HL-60 (cell line): ENCODE data around the gene PDHX.
"Not testable (repeated sequence)": the region's sequence is repeated elsewhere in the genome, so short reads cannot be mapped to it uniquely, and the experiment has no call there.

Source experiments
- DNase-seq, 2 experiments: peaks; one replicate each; pipeline ENCODE4 v3.0.0-alpha.2; 2010 to 2020; ENCODE audit warnings: low read depth in 1 of 2, low spot score in 1 of 2
- H3K27ac ChIP-seq: fragments of 250-450 bp; sonication (Bioruptor Pico); replicated peaks from 2 replicates; pipeline ENCODE4 v1.5.1; 2020; ENCODE audit warnings: mild to moderate bottlenecking, moderate library complexity
- H3K27me3 ChIP-seq: fragments of 250-450 bp; sonication (Bioruptor Pico); 2 replicates; pipeline ENCODE4 v1.5.1; 2021; ENCODE audit warnings: mild to moderate bottlenecking, moderate library complexity; ENCODE audit not compliant: insufficient read depth, poor library complexity, severe bottlenecking
- H3K4me3 ChIP-seq: replicated peaks from 2 replicates; pipeline ENCODE4 v1.5.1; 2011; ENCODE audit warnings: mild to moderate bottlenecking, control low read depth, low read length; ENCODE audit not compliant: insufficient read depth
- CTCF ChIP-seq: IDR thresholded peaks from one replicate; pipeline ENCODE4 v1.5.1; 2011; ENCODE audit warnings: low read length, control low read depth, inconsistent platforms; ENCODE audit not compliant: insufficient read depth
- GABPA ChIP-seq: IDR thresholded peaks from 2 replicates; pipeline ENCODE4 v1.6.1; 2012; ENCODE audit warnings: low read depth
- POLR2AphosphoS5 ChIP-seq: IDR thresholded peaks from 2 replicates; pipeline ENCODE4 v1.6.1; 2012; ENCODE audit warnings: low read depth
- REST ChIP-seq: IDR thresholded peaks from 2 replicates; pipeline ENCODE4 v1.6.1; 2012; ENCODE audit warnings: low read depth; ENCODE audit not compliant: insufficient replicate concordance
- SPI1 ChIP-seq: IDR thresholded peaks from 2 replicates; pipeline ENCODE4 v1.6.1; 2012; ENCODE audit warnings: low read depth, mild to moderate bottlenecking, borderline replicate concordance

PDHX gene

GRCh38 chr11:34890089-34890488 is 26.3 kb upstream of the PDHX start:
- Histone ChIP-seq H3K27ac (no peak overlapping the region), H3K27me3 (no peaks in the 10 kb centered on the region), H3K4me3 (no peak overlapping the region)
- no peak for TF ChIP-seq POLR2AphosphoS5
- TF ChIP-seq CTCF, result no peak
- TF ChIP-seq REST, result no peak
- no peak for TF ChIP-seq GABPA
- no peak for TF ChIP-seq SPI1
- no peak for DNase-seq

DNA sequence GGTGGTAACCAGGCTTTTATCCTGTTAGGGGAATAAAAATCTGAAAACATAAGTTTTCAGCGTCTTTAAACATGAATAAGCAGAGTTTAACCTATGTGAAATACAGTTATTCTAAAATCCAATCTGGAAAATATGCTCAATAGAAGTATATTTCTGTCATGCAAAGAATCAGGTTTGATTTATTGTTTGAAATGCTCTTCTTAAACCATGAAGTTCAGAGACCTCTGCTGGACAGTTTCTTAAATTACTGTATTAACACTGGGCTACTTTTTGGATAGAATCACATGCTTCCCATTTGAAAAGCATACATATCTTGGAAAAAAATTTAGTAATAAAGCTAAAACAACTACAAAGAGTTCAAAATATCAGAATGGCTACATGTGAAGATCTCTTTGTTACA is 25.6 kb upstream of the PDHX start:
- Histone ChIP-seq H3K4me3 (no peak overlapping the region), H3K27me3 (no peaks in the 10 kb centered on the region), H3K27ac (no peak overlapping the region)
- DNase-seq, result no peak
- TF ChIP-seq SPI1, result no peak
- TF ChIP-seq GABPA, result no peak
- TF ChIP-seq CTCF, result peak; percentile 5
- no peak for TF ChIP-seq POLR2AphosphoS5

GRCh38 chr11:34891611-34892010 is 24.8 kb upstream of the PDHX start:
- Histone ChIP-seq H3K27ac (no peak overlapping the region), H3K27me3 (no peaks in the 10 kb centered on the region), H3K4me3 (no peak overlapping the region)
- TF ChIP-seq SPI1, result no peak
- TF ChIP-seq POLR2AphosphoS5, result no peak
- no peak for TF ChIP-seq REST
- no peak for TF ChIP-seq GABPA
- TF ChIP-seq CTCF, result no peak
- DNase-seq, result no peak

DNA sequence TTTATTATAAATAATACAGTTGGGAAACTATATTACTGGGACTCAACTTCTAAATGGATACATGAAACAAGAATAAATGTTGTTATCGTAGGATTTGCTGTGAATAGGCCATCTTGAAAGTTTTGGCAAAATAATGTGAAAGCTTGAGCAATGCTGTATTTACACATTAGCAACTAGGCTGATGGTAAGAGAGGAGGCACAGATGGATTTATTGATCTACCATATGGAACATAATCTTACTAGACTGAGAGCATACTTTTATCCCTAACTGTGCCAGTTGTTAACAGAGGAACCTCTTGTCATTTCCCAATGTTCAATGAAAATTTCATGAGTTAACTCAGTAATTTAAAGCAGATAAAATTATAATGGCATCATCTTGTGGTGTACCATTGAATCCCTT is 23.0 kb upstream of the PDHX start:
- Histone ChIP-seq H3K27ac (no peak overlapping the region), H3K4me3 (no peak overlapping the region), H3K27me3 (no peaks in the 10 kb centered on the region)
- TF ChIP-seq GABPA (no peak), CTCF (no peak), POLR2AphosphoS5 (no peak), SPI1 (no peak), REST (no peak)
- no peak for DNase-seq

DNA sequence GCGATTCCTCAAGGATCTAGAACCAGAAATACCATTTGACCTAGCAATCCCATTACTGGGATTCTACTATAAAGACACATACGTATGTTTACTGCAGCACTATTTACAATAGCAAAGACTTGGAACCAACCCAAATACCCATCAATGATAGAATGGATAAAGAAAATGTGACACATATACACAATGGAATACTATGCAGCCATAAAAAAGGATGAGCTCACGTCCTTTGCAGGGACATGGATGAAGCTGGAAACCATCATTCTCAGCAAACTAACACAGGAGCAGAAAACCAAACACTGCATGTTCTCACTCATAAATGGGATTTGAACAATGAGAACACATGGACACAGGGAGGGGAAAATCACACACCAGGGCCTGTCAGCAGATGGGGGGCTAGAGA is 20.2 kb upstream of the PDHX start:
- H3K27ac ChIP-seq, DNase-seq, H3K4me3 ChIP-seq, H3K27me3 ChIP-seq: not testable (repeated sequence)
